Neural progenitor cell (in vitro differentiated cells): ENCODE data around the gene EGFR.

Source experiments
- CTCF ChIP-seq: fragments of 200-600 bp; sonication (generic); IDR thresholded peaks from 2 replicates; pipeline ENCODE4 v1.5.1; 2017; ENCODE audit warnings: antibody characterized with exemption, mild to moderate bottlenecking
- EZH2 ChIP-seq: fragments of 200-600 bp; sonication (generic); IDR thresholded peaks from 2 replicates; pipeline ENCODE4 v1.6.1; 2017; ENCODE audit warnings: antibody characterized with exemption, mild to moderate bottlenecking, moderate library complexity

GRCh38 chr7:55258631-55259030, 239.8 kb downstream of the EGFR start:
- TF ChIP-seq CTCF (no peak), EZH2 (no peak)
